GM21786 (cell line): ENCODE results near the gene PSMD3.
"Not testable (repeated sequence)": the region's sequence is repeated elsewhere in the genome, so short reads cannot be mapped to it uniquely, and the experiment has no call there.

ENCODE experiments used
- ATAC-seq: cut with Tn5 transposase; IDR thresholded peaks from one replicate; pipeline ENCODE4 v1.9.1; 2021; ENCODE audit not compliant: unreplicated experiment

PSMD3 gene

GRCh38 chr17:39980351-39981206 is at the start of gene PSMD3:
Gene PSMD3 (plus strand): TSS chr17:39980807. CDS start chr17:39980971, 164 bp downstream.
- peak; percentile 94 for ATAC-seq

GRCh38 chr17:39933912-39934311 is 46.7 kb upstream of the PSMD3 start:
- ATAC-seq = no peak

- ATAC-seq = no peak
These were observed 46.3 kb upstream of the PSMD3 start for GRCh38 chr17:39934324-39934723.

GRCh38 chr17:39935909-39936308 is 44.7 kb upstream of the PSMD3 start:
- ATAC-seq = no peak

- ATAC-seq = no peak
These were observed 43.2 kb upstream of the PSMD3 start for GRCh38 chr17:39937447-39937846.

- no peak for ATAC-seq
These were observed 42.3 kb upstream of the PSMD3 start for GRCh38 chr17:39938140-39938869.

- no peak for ATAC-seq
These were observed 41.5 kb upstream of the PSMD3 start for GRCh38 chr17:39939106-39939505.

- ATAC-seq = peak; percentile 58
These were observed 40.8 kb upstream of the PSMD3 start for GRCh38 chr17:39939588-39940419.

- no peak for ATAC-seq
These were observed 36.8 kb upstream of the PSMD3 start for GRCh38 chr17:39943702-39944392.

- ATAC-seq = no peak
These were observed 36.3 kb upstream of the PSMD3 start for GRCh38 chr17:39944393-39944711.

- no peak for ATAC-seq
These were observed 33.9 kb upstream of the PSMD3 start for GRCh38 chr17:39946551-39947330.

- not testable (repeated sequence) for ATAC-seq
These were observed 32.1 kb upstream of the PSMD3 start for GRCh38 chr17:39948489-39948828.

GRCh38 chr17:39949028-39949427 is 31.6 kb upstream of the PSMD3 start:
- ATAC-seq = no peak

GRCh38 chr17:39950871-39951348 is 29.7 kb upstream of the PSMD3 start:
- no peak for ATAC-seq

GRCh38 chr17:39951924-39952679 is 28.5 kb upstream of the PSMD3 start:
- ATAC-seq = peak; percentile 11

GRCh38 chr17:39952680-39953470 is 27.7 kb upstream of the PSMD3 start:
- ATAC-seq = peak; percentile 82

- no peak for ATAC-seq
These were observed 27.1 kb upstream of the PSMD3 start for GRCh38 chr17:39953471-39953888.

GRCh38 chr17:39954876-39955275 is 25.7 kb upstream of the PSMD3 start:
- ATAC-seq = no peak
